Retinal pigment epithelial cell (primary cell): ENCODE data around the gene ZCCHC24.

ENCODE experiments used
- DNase-seq: peaks from one replicate; pipeline ENCODE4 v3.0.0-alpha.2; 2010; ENCODE audit warnings: low read depth
- H3K4me3 ChIP-seq: 2 replicates; pipeline ENCODE4 v1.5.1; 2011; ENCODE audit warnings: mild to moderate bottlenecking, low read length, control low read depth, moderate library complexity
- TF ChIP-seq, protein P1 (sequence below): conservative IDR thresholded peaks from 2 replicates; pipeline ENCODE4 v1.5.1; 2011; ENCODE audit warnings: low read depth, low read length, control low read depth, inconsistent platforms

Gene ZCCHC24

DNA sequence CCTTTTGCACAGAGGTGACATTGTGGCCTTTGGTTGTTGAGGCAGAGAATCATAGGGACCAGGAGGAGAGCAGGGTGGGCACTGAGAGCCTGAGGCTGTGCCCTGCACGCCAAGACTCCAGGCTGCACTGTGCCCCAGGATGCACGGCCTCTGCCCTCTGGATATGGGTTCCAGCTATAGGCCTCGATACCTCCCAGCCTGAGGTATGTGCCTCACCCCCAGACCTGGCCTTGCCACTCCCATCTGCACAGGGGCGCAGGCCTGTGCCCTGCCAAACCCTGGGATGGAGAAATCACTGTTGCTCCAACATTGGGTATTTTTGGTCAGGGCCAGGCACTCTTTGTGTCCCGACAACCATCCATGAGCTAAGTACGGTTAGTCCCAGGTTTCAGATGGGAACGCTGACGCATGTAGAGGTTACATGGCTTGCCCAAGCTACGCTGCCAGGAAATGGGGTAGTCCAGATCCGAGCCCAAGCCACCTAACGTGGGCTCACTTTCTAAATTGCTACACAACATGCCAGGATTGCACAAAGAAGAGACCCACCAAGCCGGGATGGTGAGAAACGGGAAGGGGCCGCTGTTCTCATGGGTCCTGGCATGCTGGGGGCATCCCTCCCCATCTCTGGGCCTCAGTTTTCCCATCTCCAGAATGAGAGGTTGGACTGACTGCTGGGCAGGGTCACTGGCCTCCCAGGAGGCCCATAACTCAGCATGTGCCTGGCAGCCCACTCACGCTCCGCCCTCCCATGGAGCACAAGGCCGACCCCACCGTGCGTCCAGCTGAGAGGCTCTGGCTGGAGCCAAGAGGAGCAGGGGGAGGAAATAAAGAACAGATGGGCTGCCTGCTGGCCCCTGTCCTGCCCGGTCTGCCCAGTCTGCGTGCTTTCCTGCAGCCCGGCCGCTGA lies 44.2 kb downstream of the ZCCHC24 start:
- DNase-seq, result no peak
- TF ChIP-seq, protein P1, sequence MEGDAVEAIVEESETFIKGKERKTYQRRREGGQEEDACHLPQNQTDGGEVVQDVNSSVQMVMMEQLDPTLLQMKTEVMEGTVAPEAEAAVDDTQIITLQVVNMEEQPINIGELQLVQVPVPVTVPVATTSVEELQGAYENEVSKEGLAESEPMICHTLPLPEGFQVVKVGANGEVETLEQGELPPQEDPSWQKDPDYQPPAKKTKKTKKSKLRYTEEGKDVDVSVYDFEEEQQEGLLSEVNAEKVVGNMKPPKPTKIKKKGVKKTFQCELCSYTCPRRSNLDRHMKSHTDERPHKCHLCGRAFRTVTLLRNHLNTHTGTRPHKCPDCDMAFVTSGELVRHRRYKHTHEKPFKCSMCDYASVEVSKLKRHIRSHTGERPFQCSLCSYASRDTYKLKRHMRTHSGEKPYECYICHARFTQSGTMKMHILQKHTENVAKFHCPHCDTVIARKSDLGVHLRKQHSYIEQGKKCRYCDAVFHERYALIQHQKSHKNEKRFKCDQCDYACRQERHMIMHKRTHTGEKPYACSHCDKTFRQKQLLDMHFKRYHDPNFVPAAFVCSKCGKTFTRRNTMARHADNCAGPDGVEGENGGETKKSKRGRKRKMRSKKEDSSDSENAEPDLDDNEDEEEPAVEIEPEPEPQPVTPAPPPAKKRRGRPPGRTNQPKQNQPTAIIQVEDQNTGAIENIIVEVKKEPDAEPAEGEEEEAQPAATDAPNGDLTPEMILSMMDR, result no peak
- H3K4me3 ChIP-seq, result no peak overlapping the region

DNA sequence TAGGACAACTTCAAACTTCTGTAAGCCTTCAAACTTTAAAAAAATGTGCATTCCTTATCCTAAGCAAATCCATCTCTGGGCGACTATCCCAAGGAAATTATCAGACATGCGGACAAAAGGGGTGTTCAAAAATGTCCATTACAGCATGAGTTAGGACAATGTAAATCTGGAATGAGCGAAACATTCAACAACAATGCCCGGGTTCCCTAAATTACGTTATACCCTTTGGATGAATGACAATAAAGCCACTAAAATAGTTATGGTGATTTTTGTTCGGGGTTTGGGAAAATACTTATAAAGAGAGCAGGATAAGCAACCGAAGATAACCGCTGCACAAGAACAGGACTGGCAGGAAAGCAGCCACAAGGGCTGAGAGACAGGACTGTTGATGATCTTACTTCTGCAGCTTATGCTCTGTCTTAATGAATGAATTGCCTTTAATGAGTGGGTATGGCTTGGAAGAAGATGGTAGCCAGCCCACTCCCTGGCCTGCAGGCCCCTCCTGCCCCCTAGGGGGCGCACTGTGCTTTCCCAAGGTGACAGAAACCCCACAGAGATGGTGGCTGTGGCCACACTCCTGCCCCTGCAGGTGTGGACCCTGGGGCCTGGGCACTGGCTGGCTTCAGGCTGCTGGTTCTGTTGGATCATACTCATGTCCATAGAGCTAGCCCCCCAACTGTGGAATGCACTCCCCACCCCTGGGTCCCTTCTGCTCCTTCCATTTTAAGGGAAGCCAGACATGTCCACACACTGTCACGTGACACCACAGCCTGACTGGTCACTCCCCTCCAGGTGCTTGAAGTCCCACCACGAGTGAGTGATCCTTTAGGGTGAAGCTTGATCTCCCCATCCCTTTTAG lies 45.0 kb downstream of the ZCCHC24 start:
- DNase-seq, result no peak
- TF ChIP-seq, protein P1, result peak; percentile 76
- no peak overlapping the region for H3K4me3 ChIP-seq

DNA sequence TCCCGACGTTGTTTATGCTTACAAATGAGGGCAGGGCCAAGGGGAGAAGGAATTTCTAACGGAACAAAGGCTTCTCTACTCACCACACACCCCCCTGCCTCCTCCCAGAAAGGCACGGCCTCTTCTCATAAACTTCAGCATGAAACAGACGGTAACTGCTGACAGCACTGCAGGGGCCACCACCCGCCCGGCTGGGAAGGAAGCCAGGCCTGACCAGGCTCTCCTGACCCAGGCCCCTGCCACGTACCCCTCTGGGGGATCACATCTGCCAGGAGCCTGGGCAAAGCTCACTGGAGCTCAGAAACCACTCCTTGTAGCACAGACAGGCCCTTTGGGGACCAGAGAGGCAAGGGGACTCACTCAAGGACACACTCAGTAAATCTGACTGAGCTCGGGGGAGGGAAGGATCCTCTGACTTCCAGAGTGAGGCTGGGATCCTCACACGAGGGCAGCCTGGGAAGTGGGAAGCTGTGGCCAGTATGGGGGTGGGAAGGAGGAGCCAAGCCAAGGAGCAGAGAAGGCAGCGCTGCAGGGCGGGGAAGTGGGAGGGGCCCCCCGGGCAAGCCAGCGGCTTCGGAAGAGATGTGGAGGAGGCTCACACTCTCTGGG lies 46.1 kb downstream of the ZCCHC24 start:
- peak; percentile 73 for DNase-seq
- peak overlapping the region; percentile 18 for H3K4me3 ChIP-seq
- TF ChIP-seq, protein P1, result no peak

DNA sequence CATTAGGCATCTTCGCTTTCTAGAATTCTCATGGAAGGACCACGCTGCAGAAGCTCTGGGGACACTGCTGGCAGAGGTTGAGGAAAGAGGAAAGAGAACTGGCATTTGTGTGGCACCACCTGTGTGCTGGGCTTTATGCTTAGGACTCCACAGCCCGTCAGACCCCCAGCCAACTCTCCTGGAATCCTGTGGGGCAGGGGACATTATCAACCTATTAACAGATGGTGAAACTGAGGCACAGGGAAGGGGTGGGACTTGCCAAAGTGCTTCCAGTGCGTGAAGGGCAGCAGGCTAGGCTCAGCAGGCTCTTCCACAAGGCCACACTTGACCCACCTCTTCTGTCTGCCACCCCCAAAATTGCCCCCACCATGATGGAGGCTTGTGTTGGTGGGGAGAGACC lies 46.8 kb downstream of the ZCCHC24 start:
- DNase-seq, result no peak
- H3K4me3 ChIP-seq, result no peak overlapping the region
- TF ChIP-seq, protein P1, result no peak

DNA sequence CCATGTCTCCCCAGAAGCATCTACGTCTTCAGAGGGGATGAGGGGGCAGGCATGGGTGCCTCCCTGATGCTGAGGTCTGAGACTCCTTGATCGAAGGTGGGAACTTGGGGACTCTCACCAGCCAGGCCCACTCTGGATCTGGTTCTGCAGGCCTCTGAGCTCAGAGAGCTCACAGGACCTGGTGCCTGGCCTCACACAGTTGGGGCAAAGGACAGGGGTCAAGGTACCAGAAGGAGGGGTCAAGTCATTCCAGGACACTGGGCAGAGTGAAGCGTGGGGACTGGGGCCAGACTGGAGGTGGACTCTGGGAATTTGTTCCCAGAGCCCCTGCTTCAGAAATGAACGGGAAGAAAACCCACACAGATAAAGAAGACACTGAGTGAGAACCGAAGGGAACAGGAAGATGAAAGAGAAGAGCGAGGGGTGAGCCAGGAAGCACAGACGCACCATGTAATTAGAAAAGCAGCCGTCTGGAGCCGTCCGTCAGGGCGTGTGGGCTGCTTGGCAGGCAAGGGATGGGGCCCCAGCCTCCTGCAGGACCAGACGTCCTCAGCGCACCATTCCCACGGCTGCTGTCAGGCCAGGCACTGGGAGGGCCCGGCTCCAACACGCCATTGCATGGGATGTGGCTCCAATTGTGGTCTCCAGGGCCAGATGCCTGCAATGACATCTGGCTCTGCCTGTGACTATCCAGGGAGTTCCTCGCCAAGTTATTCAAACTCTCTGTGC lies 47.7 kb downstream of the ZCCHC24 start:
- H3K4me3 ChIP-seq, result no peak overlapping the region
- TF ChIP-seq, protein P1, result no peak
- DNase-seq, result no peak

DNA sequence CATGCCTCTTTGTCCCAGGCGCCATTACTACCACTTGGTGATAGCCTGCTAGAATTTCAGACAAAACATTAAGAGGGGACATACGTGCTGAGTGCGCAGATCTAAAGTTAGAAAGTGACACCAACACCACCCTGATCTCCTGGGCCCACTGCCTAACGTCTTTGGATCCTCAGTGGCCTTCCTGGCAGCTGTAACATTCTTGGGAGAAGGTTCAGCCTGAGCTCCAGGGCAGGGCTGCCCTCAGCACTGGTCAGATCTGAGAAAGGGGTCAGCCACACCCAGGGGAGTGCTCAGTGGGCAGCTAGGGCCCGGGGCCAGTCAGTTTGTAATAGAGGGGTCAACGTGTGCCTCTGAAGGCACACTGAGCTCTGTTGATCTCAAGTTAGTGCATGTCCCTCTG lies 48.4 kb downstream of the ZCCHC24 start:
- no peak for DNase-seq
- no peak overlapping the region for H3K4me3 ChIP-seq
- TF ChIP-seq, protein P1, result no peak
